ENCODE data around the gene VIPR1. TPM values are rescaled to one million over a fixed set of nuclear protein-coding genes. Genes with fewer than 3 reads are reported as not detected.

The VIPR1 gene
- total and polyA plus RNA-seq, 2 donors: 1.8 to 4.4 TPM

DNA sequence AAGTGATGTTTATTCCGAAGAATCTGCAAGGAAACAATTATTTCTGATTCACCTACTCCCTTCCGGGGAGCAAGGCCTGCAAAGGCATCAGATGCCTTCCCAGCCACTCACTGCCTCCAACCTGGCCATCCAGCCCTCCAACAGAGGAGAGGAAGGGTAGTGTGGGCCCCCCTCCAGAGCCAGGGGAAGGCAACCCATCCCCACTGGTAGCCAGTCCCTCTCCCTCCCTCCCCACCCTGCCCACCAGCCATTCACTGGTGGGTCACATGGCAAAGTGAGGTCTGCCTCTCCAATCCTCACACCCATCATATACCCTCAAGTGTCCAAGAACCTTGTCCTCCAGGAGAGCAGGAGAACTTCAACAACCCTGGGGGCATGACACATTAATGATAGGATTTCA lies 2.4 kb upstream of the VIPR1 start:
- H3K4me1 ChIP-seq (ENCODE audit: control insufficient read depth in 2 of 2, insufficient read depth in 2 of 2, low read length in 2 of 2): peaks cover 4 to 18% of the 10 kb centered on the region in 2 donors
- DNase-seq (ENCODE audit: low read depth in 6 of 9, low spot score in 9 of 9): no peak

GRCh38 chr3:42500909-42501308 lies 1.5 kb upstream of the VIPR1 start:
- H3K4me3 ChIP-seq (ENCODE audit: low read length in 2 of 2): no peak overlapping the region
- 42% methylated on average over 4 of the region's 4 CpGs for WGBS
- no peak overlapping the region for H3K27ac ChIP-seq (ENCODE audit: low read depth in 1 of 2, low read length in 1 of 2)
- H3K9me3 ChIP-seq (ENCODE audit: control insufficient read depth in 2 of 2, insufficient read depth in 1 of 2, low read length in 1 of 2): peaks cover 0 to 3% of the 10 kb centered on the region in 2 donors
- DNase-seq (ENCODE audit: low read depth in 6 of 9, low spot score in 9 of 9): no peak
- H3K27me3 ChIP-seq (ENCODE audit: control insufficient read depth in 2 of 2, insufficient read depth in 1 of 2, low read length in 1 of 2): peaks cover 27 to 53% of the 10 kb centered on the region in 2 donors
- no peaks in the 10 kb centered on the region for H3K36me3 ChIP-seq (ENCODE audit: control insufficient read depth in 2 of 2, insufficient read depth in 2 of 2, low read length in 1 of 2)
- H3K4me1 ChIP-seq (ENCODE audit: control insufficient read depth in 2 of 2, insufficient read depth in 2 of 2, low read length in 2 of 2): peaks cover 4 to 18% of the 10 kb centered on the region in 2 donors

More for the DNA sequence above, 2.4 kb upstream of the VIPR1 start:
- 68% methylated on average over 2 of the region's 2 CpGs for WGBS
- no peak overlapping the region for H3K4me3 ChIP-seq (ENCODE audit: low read length in 2 of 2)
- no peaks in the 10 kb centered on the region for H3K36me3 ChIP-seq (ENCODE audit: control insufficient read depth in 2 of 2, insufficient read depth in 2 of 2, low read length in 1 of 2)
- no peaks in the 10 kb centered on the region for H3K9me3 ChIP-seq (ENCODE audit: control insufficient read depth in 2 of 2, insufficient read depth in 1 of 2, low read length in 1 of 2)
- H3K27me3 ChIP-seq (ENCODE audit: control insufficient read depth in 2 of 2, insufficient read depth in 1 of 2, low read length in 1 of 2): peaks cover 27 to 53% of the 10 kb centered on the region in 2 donors
- no peak overlapping the region for H3K27ac ChIP-seq (ENCODE audit: low read depth in 1 of 2, low read length in 1 of 2)

- peaks cover 4 to 18% of the 10 kb centered on the region in 2 donors for H3K4me1 ChIP-seq (ENCODE audit: control insufficient read depth in 2 of 2, insufficient read depth in 2 of 2, low read length in 2 of 2)
- WGBS: 5% methylated on average over 27 of the region's 27 CpGs
Measured at GRCh38 chr3:42501321-42501680, 1.1 kb upstream of the VIPR1 start.

GRCh38 chr3:42501681-42502428 lies 588 bp upstream of the VIPR1 start:
- Histone ChIP-seq H3K4me1 (ENCODE audit: control insufficient read depth in 2 of 2, insufficient read depth in 2 of 2, low read length in 2 of 2) (peaks cover 4 to 18% of the 10 kb centered on the region in 2 donors), H3K9me3 (ENCODE audit: control insufficient read depth in 2 of 2, insufficient read depth in 1 of 2, low read length in 1 of 2) (peaks cover 0 to 5% of the 10 kb centered on the region in 2 donors), H3K27ac (ENCODE audit: low read depth in 1 of 2, low read length in 1 of 2) (no peak overlapping the region), H3K36me3 (ENCODE audit: control insufficient read depth in 2 of 2, insufficient read depth in 2 of 2, low read length in 1 of 2) (no peaks in the 10 kb centered on the region), H3K27me3 (ENCODE audit: control insufficient read depth in 2 of 2, insufficient read depth in 1 of 2, low read length in 1 of 2) (peaks cover 27 to 53% of the 10 kb centered on the region in 2 donors), H3K4me3 (ENCODE audit: low read length in 2 of 2) (peak overlapping the region; percentile 46)
- 2% methylated on average over 46 of the region's 46 CpGs for WGBS
- peak in 7 of 9 donors; percentile 7 to 58 (median 25) for DNase-seq (ENCODE audit: low read depth in 6 of 9, low spot score in 9 of 9)

More at GRCh38 chr3:42501321-42501680, 1.1 kb upstream of the VIPR1 start:
- peaks cover 0 to 5% of the 10 kb centered on the region in 2 donors for H3K9me3 ChIP-seq (ENCODE audit: control insufficient read depth in 2 of 2, insufficient read depth in 1 of 2, low read length in 1 of 2)
- H3K27me3 ChIP-seq (ENCODE audit: control insufficient read depth in 2 of 2, insufficient read depth in 1 of 2, low read length in 1 of 2): peaks cover 27 to 53% of the 10 kb centered on the region in 2 donors
- peak in 1 of 9 donors; percentile 18 for DNase-seq (ENCODE audit: low read depth in 6 of 9, low spot score in 9 of 9)
- no peaks in the 10 kb centered on the region for H3K36me3 ChIP-seq (ENCODE audit: control insufficient read depth in 2 of 2, insufficient read depth in 2 of 2, low read length in 1 of 2)
- peak overlapping the region in 1 of 2 donors; percentile 46 for H3K4me3 ChIP-seq (ENCODE audit: low read length in 2 of 2)
- no peak overlapping the region for H3K27ac ChIP-seq (ENCODE audit: low read depth in 1 of 2, low read length in 1 of 2)

DNA sequence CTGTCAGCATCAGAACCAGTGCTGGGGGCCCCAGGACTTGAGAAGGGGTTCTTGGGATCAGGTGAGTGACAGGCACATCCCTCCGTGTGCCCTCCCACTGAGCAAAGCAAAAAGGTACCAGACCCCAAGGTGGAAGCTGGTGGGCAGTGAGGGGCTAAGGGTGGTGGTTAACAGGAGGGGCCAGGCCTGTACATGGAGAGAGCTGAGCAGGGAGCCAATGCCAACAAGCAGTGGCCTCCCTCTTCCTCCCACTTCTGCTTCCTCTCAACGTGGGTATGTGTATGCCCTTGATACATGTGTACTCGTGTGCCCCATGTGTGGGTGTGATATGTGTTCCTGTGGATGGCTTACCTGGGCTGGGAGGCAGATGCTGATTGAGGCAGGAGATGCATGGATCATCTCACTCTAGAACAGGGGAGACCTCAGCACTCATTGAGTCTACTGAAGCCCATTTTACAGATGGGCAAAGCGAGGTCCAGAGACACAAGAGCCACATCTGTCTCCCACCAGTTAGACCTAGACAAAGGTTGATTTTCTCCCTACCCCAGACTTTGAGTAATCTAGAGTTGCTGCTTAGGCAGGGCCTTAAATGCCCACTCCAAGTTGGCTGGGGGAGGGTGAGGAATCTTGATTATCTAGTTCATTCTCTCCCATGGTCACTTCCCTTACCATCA lies 945 bp downstream of the VIPR1 start:
- Histone ChIP-seq H3K27me3 (ENCODE audit: control insufficient read depth in 2 of 2, insufficient read depth in 1 of 2, low read length in 1 of 2) (peaks cover 27 to 49% of the 10 kb centered on the region in 2 donors), H3K4me1 (ENCODE audit: control insufficient read depth in 2 of 2, insufficient read depth in 2 of 2, low read length in 2 of 2) (peaks cover 4 to 32% of the 10 kb centered on the region in 2 donors), H3K9me3 (ENCODE audit: control insufficient read depth in 2 of 2, insufficient read depth in 1 of 2, low read length in 1 of 2) (peaks cover 0 to 5% of the 10 kb centered on the region in 2 donors), H3K36me3 (ENCODE audit: control insufficient read depth in 2 of 2, insufficient read depth in 2 of 2, low read length in 1 of 2) (no peaks in the 10 kb centered on the region), H3K27ac (ENCODE audit: low read depth in 1 of 2, low read length in 1 of 2) (no peak overlapping the region), H3K4me3 (ENCODE audit: low read length in 2 of 2) (no peak overlapping the region)
- no peak for DNase-seq (ENCODE audit: low read depth in 6 of 9, low spot score in 9 of 9)
- 66% methylated on average over 4 of the region's 4 CpGs for WGBS

GRCh38 chr3:42503957-42504333 lies 1.5 kb downstream of the VIPR1 start:
- Histone ChIP-seq H3K27me3 (ENCODE audit: control insufficient read depth in 2 of 2, insufficient read depth in 1 of 2, low read length in 1 of 2) (peaks cover 27 to 43% of the 10 kb centered on the region in 2 donors), H3K4me3 (ENCODE audit: low read length in 2 of 2) (no peak overlapping the region), H3K27ac (ENCODE audit: low read depth in 1 of 2, low read length in 1 of 2) (no peak overlapping the region), H3K9me3 (ENCODE audit: control insufficient read depth in 2 of 2, insufficient read depth in 1 of 2, low read length in 1 of 2) (peaks cover 0 to 5% of the 10 kb centered on the region in 2 donors), H3K36me3 (ENCODE audit: control insufficient read depth in 2 of 2, insufficient read depth in 2 of 2, low read length in 1 of 2) (no peaks in the 10 kb centered on the region), H3K4me1 (ENCODE audit: control insufficient read depth in 2 of 2, insufficient read depth in 2 of 2, low read length in 2 of 2) (peaks cover 4 to 32% of the 10 kb centered on the region in 2 donors)
- WGBS: 88% methylated on average over 4 of the region's 4 CpGs
- no peak for DNase-seq (ENCODE audit: low read depth in 6 of 9, low spot score in 9 of 9)

DNA sequence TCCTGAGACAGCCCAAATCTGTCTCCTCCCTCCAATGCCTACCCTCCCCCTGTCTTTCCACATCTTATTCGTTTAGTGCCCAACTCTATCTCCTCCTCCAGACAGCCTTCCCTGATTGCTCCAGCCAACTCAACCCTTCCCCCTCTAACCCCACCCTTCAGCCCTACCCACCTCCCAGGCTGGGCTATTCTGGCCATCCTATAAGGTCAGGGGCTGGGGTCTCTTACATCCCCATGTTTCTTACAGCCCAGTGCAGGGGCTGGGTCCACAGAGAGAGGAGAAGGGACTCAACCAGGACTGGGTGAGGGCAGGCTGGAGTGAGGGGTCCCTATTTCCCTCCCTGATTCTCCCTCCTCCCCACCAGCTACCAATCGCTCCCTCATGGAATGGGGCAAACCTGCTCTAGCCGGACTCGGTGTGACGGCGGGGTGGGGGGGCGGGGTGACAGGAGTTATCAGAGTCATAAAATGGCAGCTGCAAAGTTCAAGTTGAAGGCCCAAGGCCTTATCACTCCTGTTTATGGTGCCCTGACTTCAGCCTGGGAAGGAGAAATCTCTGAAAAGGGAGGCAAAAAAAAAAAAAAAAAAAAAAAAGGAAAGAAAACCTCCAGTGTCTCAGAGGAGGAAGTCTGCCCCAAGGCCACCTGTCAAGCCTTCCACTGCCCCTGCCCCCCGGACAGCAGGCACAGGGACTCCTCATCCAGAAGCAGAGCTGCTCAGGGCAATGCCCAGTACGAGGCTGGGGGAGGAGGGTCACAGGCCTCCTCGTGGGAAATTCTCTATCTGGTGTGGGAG lies 2.1 kb downstream of the VIPR1 start:
- Histone ChIP-seq H3K27me3 (ENCODE audit: control insufficient read depth in 2 of 2, insufficient read depth in 1 of 2, low read length in 1 of 2) (peaks cover 27 to 38% of the 10 kb centered on the region in 2 donors), H3K4me1 (ENCODE audit: control insufficient read depth in 2 of 2, insufficient read depth in 2 of 2, low read length in 2 of 2) (peaks cover 4 to 32% of the 10 kb centered on the region in 2 donors), H3K36me3 (ENCODE audit: control insufficient read depth in 2 of 2, insufficient read depth in 2 of 2, low read length in 1 of 2) (no peaks in the 10 kb centered on the region), H3K4me3 (ENCODE audit: low read length in 2 of 2) (no peak overlapping the region), H3K27ac (ENCODE audit: low read depth in 1 of 2, low read length in 1 of 2) (no peak overlapping the region), H3K9me3 (ENCODE audit: control insufficient read depth in 2 of 2, insufficient read depth in 1 of 2, low read length in 1 of 2) (peaks cover 0 to 5% of the 10 kb centered on the region in 2 donors)
- WGBS: 90% methylated on average over 10 of the region's 10 CpGs
- no peak for DNase-seq (ENCODE audit: low read depth in 6 of 9, low spot score in 9 of 9)

- Histone ChIP-seq H3K4me3 (ENCODE audit: low read length in 2 of 2) (no peak overlapping the region), H3K27ac (ENCODE audit: low read depth in 1 of 2, low read length in 1 of 2) (no peak overlapping the region), H3K4me1 (ENCODE audit: control insufficient read depth in 2 of 2, insufficient read depth in 2 of 2, low read length in 2 of 2) (peaks cover 4 to 32% of the 10 kb centered on the region in 2 donors), H3K27me3 (ENCODE audit: control insufficient read depth in 2 of 2, insufficient read depth in 1 of 2, low read length in 1 of 2) (peaks cover 24 to 30% of the 10 kb centered on the region in 2 donors), H3K36me3 (ENCODE audit: control insufficient read depth in 2 of 2, insufficient read depth in 2 of 2, low read length in 1 of 2) (no peaks in the 10 kb centered on the region), H3K9me3 (ENCODE audit: control insufficient read depth in 2 of 2, insufficient read depth in 1 of 2, low read length in 1 of 2) (peaks cover 0 to 5% of the 10 kb centered on the region in 2 donors)
- 96% methylated on average over 6 of the region's 6 CpGs for WGBS
- no peak for DNase-seq (ENCODE audit: low read depth in 6 of 9, low spot score in 9 of 9)
Measured at GRCh38 chr3:42505128-42505848, 2.8 kb downstream of the VIPR1 start.

Measured in thymus (tissue), 11 donors.